ENCODE data around the gene EPHA5.

The EPHA5 gene

DNA sequence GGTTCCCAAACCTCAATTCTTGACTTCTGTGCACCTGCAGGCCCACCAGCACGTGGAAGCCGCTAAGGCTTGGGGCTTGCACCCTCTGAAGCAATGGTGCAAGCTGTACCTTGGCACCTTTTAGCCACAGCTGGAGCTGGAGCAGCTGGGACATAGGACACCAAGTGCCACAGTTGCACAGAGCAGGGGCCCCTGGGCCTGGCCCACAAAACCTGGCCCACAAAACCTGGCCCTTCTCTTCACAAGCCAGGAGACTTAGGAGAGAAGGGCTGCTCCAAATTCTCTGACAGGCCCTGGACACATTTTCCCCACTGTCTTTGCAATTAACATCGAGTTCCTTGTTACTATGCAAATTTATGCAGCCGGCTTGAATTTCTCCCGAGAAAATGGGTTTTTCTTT lies 197.8 kb downstream of the EPHA5 start:
- no peak for DNase-seq

- DNase-seq = no peak
Observed at GRCh38 chr4:65467068-65467680, 203.1 kb downstream of the EPHA5 start.

- DNase-seq = no peak
Observed at GRCh38 chr4:65461781-65462180, 208.5 kb downstream of the EPHA5 start.

DNA sequence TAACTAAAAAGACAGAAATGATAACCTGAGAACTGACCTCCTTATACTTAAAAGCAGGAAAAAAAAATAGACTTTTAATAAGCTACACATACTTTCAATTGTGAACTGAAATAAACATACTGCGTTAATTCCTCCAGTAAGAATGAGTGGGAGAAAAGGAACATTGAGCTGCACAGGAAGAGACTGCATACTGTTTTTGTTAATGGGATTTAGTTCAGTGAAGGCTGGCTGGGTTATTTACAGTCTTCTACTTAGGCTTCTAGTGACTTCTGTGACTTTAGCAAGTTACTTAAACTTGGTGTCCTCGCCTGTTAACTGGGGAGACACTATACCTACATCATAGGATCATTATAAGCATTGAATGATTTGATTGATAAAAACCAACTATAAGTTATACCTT lies 213.3 kb downstream of the EPHA5 start:
- no peak for DNase-seq

DNA sequence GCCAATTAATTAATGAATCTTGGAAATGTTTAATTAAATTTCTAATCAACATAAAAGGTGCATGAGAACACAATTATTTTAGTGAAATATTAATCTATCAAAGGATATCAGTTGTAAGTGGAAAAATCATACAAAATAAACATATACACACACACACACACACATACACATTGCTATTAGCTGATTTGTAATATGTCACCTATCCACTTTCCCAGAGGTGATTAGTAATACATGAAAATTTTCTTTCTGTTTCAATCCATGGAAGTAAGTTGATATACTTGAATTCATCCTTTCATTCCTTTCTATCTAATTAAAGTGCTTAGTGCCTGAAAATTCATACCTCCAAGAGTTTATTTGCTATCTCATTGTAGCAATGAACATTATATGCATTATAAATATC lies 213.7 kb downstream of the EPHA5 start:
- no peak for DNase-seq

DNA sequence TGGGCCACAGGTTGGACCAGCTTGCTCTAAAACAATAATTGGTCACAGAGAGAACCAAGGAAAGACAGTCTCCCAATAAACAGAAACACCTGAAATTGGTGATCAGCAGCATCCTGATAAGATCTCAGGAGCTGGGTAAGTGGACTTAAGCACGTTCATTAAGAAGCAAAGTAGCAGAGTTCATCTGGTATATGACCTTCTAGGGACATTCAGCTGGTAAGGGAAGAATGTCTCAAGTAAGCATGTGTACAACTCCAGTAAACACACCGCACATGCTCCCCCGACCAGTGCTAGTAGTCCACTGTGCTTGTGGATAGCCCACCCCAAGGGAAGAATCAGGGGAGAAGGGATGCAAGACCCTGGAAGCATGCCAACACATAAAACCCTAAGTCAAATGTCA lies 216.9 kb downstream of the EPHA5 start:
- DNase-seq = no peak

- no peak for DNase-seq
Observed at GRCh38 chr4:65450899-65451298, 219.4 kb downstream of the EPHA5 start.

- no peak for DNase-seq
Observed at GRCh38 chr4:65437102-65437501, 233.2 kb downstream of the EPHA5 start.

- no peak for DNase-seq
Observed at GRCh38 chr4:65422109-65422508, 248.2 kb downstream of the EPHA5 start.

DNA sequence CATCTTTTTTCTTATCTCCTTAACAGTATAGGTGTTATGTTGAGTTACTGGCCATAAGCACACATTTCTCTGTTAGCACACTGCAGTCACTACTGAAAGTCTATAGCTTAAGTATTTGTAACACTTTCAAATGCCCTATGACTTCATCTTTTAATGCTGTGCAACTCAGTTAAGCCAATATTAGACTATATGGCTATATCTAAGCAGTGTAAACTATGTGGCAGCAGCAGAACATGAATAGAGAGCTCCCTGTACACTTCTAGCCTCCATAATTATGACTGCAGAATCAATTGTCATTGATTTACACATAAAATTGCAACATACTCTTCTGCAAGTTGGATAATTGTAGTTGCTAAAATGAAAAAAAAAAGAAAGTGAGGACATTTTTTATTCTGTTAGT lies 250.3 kb downstream of the EPHA5 start:
- DNase-seq = no peak

- DNase-seq = no peak
Observed at GRCh38 chr4:65416891-65417290, 253.4 kb downstream of the EPHA5 start.

- no peak for DNase-seq
Observed at GRCh38 chr4:65407483-65407882, 262.8 kb downstream of the EPHA5 start.

- no peak for DNase-seq
Observed at GRCh38 chr4:65401083-65401482, 269.2 kb downstream of the EPHA5 start.

GRCh38 chr4:65399084-65399483 lies 271.2 kb downstream of the EPHA5 start:
- no peak for DNase-seq

DNA sequence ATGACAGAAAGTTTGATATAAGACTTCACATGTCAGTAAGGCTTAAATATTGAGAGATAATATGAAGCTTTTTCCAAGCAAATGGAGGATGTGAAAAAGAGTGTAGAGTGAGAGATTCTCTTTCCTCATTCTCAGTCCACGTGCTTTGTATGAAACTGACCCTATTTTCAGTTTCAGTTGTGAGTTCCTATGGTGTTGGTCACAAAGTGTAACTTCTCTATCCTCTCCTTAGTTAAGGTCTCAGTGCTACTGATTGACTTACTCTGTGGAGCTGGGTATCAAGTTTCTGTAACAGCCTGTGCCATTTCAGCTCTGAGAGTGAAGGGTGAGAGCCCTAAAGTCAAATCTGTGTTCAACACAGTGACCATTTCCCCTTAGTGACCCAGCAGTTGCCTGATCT lies 277.2 kb downstream of the EPHA5 start:
- no peak for DNase-seq

DNA sequence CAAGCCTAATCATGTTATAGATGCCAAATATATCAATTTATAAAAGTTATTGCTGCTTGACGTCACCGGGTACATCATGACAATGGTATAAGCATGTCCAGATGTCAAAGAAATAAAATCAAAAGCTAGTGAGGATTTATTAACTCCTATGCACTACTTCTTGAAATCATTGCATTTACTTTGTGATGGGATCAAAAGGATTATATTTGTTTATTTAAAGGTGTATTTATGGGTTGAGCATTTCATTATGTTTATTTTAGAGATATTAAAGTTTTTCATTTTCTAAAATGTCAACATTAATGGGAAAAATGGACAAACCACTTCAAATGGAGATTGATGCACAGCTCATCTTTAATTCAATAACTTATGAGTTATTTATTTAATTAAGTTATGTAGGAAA lies 277.8 kb downstream of the EPHA5 start:
- no peak for DNase-seq

- DNase-seq = no peak
Observed at GRCh38 chr4:65391814-65392213, 278.5 kb downstream of the EPHA5 start.

GRCh38 chr4:65391382-65391781 lies 278.9 kb downstream of the EPHA5 start:
- no peak for DNase-seq

GRCh38 chr4:65386927-65387326 lies 283.4 kb downstream of the EPHA5 start:
- DNase-seq = no peak

- DNase-seq = no peak
Observed at GRCh38 chr4:65383589-65384305, 286.5 kb downstream of the EPHA5 start.

DNA sequence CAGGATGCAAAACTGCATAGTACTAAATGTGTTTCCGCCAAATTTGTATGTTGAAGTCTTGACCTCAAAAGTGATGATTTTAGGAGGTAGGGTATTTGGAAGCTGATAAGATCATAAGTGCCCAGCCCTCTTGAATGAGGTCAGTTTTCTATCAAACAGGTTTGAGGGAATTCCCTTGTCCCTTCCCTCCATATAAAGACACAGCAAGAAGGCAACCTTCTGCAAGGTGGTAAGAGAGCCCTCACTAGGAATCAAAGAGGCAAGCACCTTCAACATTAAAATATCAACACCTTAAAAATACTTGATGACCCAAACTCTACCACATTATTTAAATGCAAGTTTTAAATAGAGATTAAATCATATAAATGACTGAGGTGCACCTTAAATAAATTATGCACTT lies 288.6 kb downstream of the EPHA5 start:
- no peak for DNase-seq

DNA sequence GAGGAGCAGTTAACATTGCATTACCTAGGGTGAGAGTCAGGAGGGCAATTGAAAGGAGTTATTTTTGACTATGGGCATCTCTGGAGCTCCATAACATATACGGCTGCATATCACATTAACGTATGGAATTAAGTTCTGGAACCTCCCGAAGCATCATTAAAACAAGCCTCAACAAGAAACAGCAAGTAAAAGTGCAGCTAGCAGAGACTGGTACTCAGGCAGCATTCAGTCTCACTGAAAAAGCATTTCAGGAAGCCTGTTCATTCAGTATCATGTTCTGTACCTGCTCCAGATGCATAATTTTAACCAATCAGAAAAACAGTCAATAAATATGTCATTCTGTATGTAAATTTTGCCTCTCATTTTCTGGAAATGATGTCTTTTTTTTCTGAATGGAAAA lies 299.6 kb downstream of the EPHA5 start:
- no peak for DNase-seq

DNA sequence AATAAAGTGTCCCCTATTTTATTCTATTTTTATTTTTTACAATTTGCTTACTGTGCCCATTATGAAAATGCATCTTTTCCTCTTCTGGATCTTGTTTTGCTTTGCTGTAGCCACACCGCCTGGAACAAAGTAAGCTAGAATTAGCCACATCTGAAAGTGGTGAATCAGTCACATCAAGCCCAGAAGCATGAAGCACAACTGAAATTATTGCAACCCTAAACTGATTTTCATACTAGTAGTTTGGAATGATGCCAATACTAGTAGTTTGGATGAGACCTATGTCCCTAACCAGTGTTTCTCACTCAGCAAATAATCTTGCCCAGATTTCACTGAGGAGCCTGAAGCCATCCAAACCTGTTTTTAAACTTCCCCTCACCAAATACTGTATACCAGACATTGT lies 303.0 kb downstream of the EPHA5 start:
- DNase-seq = no peak

DNA sequence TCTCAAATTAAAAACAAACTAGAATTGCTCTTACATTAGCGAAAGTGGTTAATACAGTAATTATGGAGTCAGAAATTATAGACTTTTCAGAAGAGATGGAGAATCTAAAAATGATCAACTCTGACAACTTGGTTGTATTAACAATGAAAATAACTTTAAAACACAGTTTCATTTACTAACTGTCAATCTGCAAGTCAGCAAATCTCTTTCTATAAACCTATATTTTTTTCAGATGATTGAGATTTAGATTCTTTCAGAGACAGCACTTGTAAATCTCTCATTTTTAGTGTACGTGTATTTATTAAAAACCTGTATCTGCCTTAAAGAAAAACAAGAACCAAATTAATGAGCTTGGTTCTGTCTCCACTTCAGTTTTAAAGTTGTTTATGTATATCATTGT lies 311.4 kb downstream of the EPHA5 start:
- DNase-seq = no peak

DNA sequence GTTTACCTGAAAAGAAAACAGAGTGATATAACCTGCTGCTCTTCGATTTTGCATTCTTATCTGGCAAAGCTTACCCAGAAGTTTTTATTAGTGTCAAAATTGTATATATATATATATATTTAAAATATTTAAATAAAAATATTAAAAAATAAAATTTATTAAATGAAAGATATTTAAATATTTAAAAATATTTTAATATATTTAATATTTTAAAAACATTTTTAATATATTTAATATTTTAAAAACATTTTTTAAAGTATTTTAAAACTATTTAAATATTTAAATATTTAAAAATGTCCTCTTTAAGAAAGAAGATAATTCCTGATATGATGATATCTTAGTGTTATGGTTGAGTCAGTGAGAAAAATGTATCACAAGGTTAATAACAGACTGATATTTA lies 317.2 kb downstream of the EPHA5 start:
- no peak for DNase-seq

Data from GOT3 (cell line).